BLaER1 treated with 17β-estradiol and CSF1 and Interleukin-3, amounts not matched to agents 10 nM and 100 nM (cell line): Measurements from ENCODE around the gene DGAT2.
A peak's percentile ranks its signal among the peaks of the same experiment; 100 is the strongest.

Experiments
- H3K27ac ChIP-seq, 11 experiments: shearing (Covaris generic); formaldehyde crosslinking; 2 replicates each; pipeline ENCODE4 v1.8.1; 2022
- H3K27me3 ChIP-seq, 11 experiments: shearing (Covaris generic); formaldehyde crosslinking; 2 replicates each; pipeline ENCODE4 v1.8.1; 2022
- H3K36me3 ChIP-seq, 11 experiments: shearing (Covaris generic); formaldehyde crosslinking; 2 replicates each; pipeline ENCODE4 v1.8.1; 2022
- H3K4me1 ChIP-seq, 10 experiments: shearing (Covaris generic); formaldehyde crosslinking; 2 replicates each; pipeline ENCODE4 v1.8.1; 2022
- H3K4me2 ChIP-seq, 11 experiments: shearing (Covaris generic); formaldehyde crosslinking; 2 replicates each; pipeline ENCODE4 v1.8.1; 2022
- H3K4me3 ChIP-seq, 10 experiments: shearing (Covaris generic); formaldehyde crosslinking; 2 replicates each; pipeline ENCODE4 v1.8.1; 2022
- H3K9ac ChIP-seq, 11 experiments: shearing (Covaris generic); formaldehyde crosslinking; 2 replicates each; pipeline ENCODE4 v1.8.1; 2022
- H3K9me3 ChIP-seq, 11 experiments: shearing (Covaris generic); formaldehyde crosslinking; replicated peaks in 1 of 11; 2 replicates each; pipeline ENCODE4 v1.8.1; 2022
- H4K20me1 ChIP-seq, 11 experiments: shearing (Covaris generic); formaldehyde crosslinking; 2 replicates each; pipeline ENCODE4 v1.8.1; 2022
- Cebpa-rat ChIP-seq, 11 experiments: shearing (Covaris generic); IDR thresholded peaks; 2 replicates each; pipeline ENCODE4 v1.8.1; 2022

The DGAT2 gene

DNA sequence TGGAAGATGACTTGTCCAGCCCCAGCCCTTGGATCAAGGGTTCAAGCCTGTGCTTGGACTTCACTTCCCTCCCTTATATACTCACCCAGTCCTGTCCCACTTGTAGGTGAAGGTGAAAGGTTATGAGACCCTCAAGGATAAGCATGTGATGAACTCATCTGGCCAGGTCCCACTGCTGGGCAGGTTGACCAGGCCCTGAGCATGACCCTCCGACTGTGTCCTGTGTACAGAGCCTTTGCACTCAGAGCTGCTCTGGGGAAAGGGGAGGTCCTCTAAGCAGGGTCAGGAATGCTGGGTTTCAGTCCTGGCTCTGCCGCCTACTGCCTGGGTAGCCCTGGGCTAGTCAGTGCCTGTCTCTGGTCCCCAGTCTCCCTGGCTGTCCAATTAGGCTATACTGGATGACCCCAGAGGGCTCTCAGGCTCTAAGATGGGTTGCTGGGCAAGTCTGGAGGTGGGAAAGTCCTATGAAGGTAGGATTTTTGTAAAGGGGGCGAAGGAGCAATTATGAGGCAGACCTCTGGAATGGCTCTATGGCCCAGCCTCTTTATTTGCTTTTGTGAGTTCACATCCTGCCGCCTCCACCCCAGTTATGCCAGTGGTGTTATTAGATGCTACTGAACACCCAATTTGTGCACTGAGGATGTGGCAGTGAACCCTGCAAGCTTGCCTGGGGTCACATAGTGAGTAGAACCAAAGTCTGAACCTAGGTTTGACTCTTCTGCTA, 14.1 kb downstream of the DGAT2 start:
- peak overlapping the region; percentile 0 to 43 (median 23); a peak in 14 of 22 replicates for H3K4me2 ChIP-seq
- 0 out of 22 replicates have a peak overlapping the region, but pooled peaks of 1 of the 11 experiments have one; percentile 1 for H3K27ac ChIP-seq
- H3K9ac ChIP-seq: no peak overlapping the region
- peaks cover under 1 to 22% (median 11%) of the 10 kb centered on the region in 10 experiments; a peak in 19 of 20 replicates for H3K4me1 ChIP-seq
- no peaks in the 10 kb centered on the region for H3K27me3 ChIP-seq
- H3K4me3 ChIP-seq: no peak overlapping the region
- H3K9me3 ChIP-seq: no peaks in the 10 kb centered on the region
- H3K36me3 ChIP-seq: no peaks in the 10 kb centered on the region
- no peaks in the 10 kb centered on the region for H4K20me1 ChIP-seq
- TF ChIP-seq Cebpa-rat (IDR thresholded peaks at IDR 0.05): no peak

DNA sequence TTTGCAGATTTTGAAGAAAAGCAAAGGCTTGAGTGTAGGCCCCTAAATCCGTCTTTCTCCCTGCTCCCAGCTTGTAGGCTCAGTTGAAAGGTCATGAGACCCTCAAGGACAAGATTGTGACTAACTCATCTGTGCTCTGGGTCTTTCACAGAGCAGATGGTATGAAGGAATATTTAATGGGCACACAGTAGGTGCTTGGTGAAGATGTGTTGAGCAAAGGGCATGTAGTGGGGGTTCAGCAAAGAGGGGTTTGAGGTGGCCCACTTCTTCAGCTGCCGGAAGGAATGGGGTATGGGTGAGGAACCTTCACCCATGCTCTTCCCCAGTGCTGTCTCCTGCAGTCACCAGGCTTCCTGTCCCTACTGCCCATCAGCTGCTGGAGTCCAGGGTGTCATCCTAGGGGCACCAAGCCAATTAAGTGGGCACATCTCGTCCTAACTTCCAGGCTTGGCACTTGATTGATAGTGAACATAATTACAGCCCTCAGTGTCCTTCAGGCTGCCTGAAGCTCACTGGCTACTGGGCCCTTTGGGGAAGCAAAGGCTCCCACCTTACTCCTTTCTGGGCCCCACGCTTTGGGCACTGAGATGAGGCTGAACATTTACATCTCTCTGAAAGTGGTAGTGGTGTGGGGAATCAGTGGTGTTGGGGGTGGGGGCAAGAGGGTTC, 15.0 kb downstream of the DGAT2 start:
- Histone ChIP-seq H3K36me3 (no peaks in the 10 kb centered on the region), H3K9me3 (no peaks in the 10 kb centered on the region), H3K4me2 (peak overlapping the region; percentile 0 to 43 (median 23); a peak in 14 of 22 replicates), H3K4me1 (peaks cover 0 to 15% (median 9%) of the 10 kb centered on the region in 10 experiments; a peak in 13 of 20 replicates), H3K27me3 (no peaks in the 10 kb centered on the region), H3K4me3 (no peak overlapping the region), H3K27ac (0 out of 22 replicates have a peak overlapping the region, but pooled peaks of 1 of the 11 experiments have one; percentile 1), H3K9ac (no peak overlapping the region), H4K20me1 (no peaks in the 10 kb centered on the region)
- TF ChIP-seq Cebpa-rat (IDR thresholded peaks at IDR 0.05): no peak

- Histone ChIP-seq H3K27ac (no peak overlapping the region), H3K27me3 (no peaks in the 10 kb centered on the region), H3K9ac (no peak overlapping the region), H3K9me3 (no peaks in the 10 kb centered on the region), H3K4me1 (peaks cover 0 to 15% (median 9%) of the 10 kb centered on the region in 10 experiments; a peak in 13 of 20 replicates), H3K4me3 (no peak overlapping the region), H3K4me2 (no peak overlapping the region), H3K36me3 (no peaks in the 10 kb centered on the region), H4K20me1 (no peaks in the 10 kb centered on the region)
- TF ChIP-seq Cebpa-rat (IDR thresholded peaks at IDR 0.05): no peak
These were observed 15.5 kb downstream of the DGAT2 start for GRCh38 chr11:75784085-75784478.

DNA sequence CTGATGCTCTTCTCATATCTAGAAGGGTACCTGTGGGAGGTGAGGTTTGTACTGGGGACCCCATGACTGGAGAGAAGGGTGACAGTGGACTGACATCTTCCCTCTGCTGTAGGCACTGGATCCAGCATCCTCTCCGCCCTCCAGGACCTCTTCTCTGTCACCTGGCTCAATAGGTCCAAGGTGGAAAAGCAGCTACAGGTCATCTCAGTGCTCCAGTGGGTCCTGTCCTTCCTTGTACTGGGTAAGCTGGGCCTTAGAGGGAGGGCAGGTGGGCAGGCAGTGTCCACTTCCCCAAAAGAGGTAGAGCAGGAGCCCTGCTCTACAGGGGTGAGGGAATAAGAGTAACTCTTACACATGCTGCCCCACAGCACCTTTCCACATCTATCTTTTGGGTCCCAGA, 15.9 kb downstream of the DGAT2 start:
- H4K20me1 ChIP-seq: no peaks in the 10 kb centered on the region
- H3K9me3 ChIP-seq: no peaks in the 10 kb centered on the region
- H3K27me3 ChIP-seq: no peaks in the 10 kb centered on the region
- peaks cover 0 to 15% (median 9%) of the 10 kb centered on the region in 10 experiments; a peak in 13 of 20 replicates for H3K4me1 ChIP-seq
- no peak overlapping the region for H3K27ac ChIP-seq
- no peak overlapping the region for H3K9ac ChIP-seq
- H3K4me2 ChIP-seq: no peak overlapping the region
- no peaks in the 10 kb centered on the region for H3K36me3 ChIP-seq
- no peak for TF ChIP-seq Cebpa-rat (IDR thresholded peaks at IDR 0.05)
- no peak overlapping the region for H3K4me3 ChIP-seq

DNA sequence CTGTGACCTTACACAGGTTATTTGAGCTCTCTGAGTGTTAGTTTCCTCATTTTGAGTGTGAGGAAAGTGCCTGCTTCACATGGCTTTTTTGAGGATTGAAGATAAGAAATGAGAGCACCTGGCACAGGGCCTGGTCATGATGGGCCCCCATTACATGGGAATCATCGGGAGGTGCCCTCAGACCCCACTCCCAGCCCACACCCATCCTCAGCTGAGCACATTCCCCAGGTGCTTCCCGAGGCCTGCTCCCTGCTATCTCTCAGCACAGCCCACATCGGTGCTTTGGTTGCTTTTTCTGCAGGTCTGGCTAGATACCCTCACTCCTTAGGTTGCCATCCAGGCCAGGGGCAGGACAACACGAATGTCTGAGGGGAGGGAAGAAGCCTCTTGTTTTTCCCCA, 16.6 kb downstream of the DGAT2 start:
- no peaks in the 10 kb centered on the region for H3K36me3 ChIP-seq
- H3K4me2 ChIP-seq: no peak overlapping the region
- TF ChIP-seq Cebpa-rat (IDR thresholded peaks at IDR 0.05): no peak
- no peak overlapping the region for H3K4me3 ChIP-seq
- no peaks in the 10 kb centered on the region for H3K27me3 ChIP-seq
- no peak overlapping the region for H3K27ac ChIP-seq
- no peaks in the 10 kb centered on the region for H4K20me1 ChIP-seq
- peaks cover 0 to 11% (median 9%) of the 10 kb centered on the region in 10 experiments; a peak in 13 of 20 replicates for H3K4me1 ChIP-seq
- H3K9me3 ChIP-seq: no peaks in the 10 kb centered on the region
- H3K9ac ChIP-seq: no peak overlapping the region

DNA sequence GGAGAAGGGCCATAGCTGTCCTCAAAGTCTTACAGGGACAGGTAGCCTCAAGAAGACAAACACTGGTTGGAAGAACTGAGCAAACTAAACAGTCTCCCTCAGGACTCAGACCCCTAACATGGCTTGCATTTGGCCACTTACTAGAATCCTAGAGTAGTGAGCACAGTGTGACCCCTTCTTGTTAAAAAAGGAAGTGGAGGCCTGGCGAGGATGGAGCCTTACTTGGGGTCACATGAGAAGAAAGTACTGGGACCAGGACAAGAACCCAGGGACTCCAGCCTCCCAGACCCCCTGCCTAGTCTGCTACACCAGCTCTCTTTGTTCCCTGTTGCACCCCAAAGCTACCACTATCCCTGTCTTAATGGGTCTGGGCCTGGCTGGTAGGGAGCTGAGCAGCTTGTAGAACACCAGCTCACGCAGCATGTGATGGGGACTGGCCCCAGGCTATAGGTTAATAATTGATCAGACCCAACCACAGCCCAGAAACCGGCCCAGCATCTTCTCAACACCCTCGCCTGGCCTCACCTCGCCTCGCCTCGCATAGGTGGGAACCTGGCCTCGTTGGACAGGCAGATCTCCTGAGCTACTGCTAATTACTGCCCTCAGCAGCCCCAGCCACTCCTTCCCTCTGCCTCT, 17.6 kb downstream of the DGAT2 start:
- no peaks in the 10 kb centered on the region for H4K20me1 ChIP-seq
- no peaks in the 10 kb centered on the region for H3K9me3 ChIP-seq
- no peak for TF ChIP-seq Cebpa-rat (IDR thresholded peaks at IDR 0.05)
- peaks cover 0 to 11% (median 9%) of the 10 kb centered on the region in 10 experiments; a peak in 13 of 20 replicates for H3K4me1 ChIP-seq
- no peaks in the 10 kb centered on the region for H3K36me3 ChIP-seq
- H3K9ac ChIP-seq: no peak overlapping the region
- no peak overlapping the region for H3K4me2 ChIP-seq
- H3K27me3 ChIP-seq: no peaks in the 10 kb centered on the region
- no peak overlapping the region for H3K27ac ChIP-seq
- no peak overlapping the region for H3K4me3 ChIP-seq

DNA sequence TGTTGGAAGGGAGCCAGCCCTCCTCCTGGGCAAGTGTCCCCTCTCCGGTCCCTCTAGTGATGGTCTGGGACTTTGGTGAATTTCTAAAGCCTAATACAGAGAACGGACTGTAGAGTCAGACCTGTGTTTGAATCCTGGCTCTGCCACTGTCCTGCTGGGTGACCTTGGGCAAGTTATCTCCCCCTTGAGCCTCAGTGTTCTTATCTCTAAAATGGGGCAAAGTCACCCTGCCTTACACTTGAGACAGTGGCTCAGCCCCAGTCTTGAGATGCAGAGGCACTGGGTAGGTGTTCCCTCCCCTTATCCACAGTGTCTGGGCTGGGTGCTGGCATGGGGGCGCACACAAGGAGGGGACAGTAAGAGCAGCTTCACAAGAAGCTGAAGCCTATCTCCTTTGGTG, 20.9 kb downstream of the DGAT2 start:
- Histone ChIP-seq H3K4me3 (no peak overlapping the region), H3K9me3 (no peaks in the 10 kb centered on the region), H3K4me1 (no peaks in the 10 kb centered on the region), H4K20me1 (no peaks in the 10 kb centered on the region), H3K36me3 (no peaks in the 10 kb centered on the region), H3K27me3 (no peaks in the 10 kb centered on the region), H3K4me2 (no peak overlapping the region), H3K27ac (no peak overlapping the region), H3K9ac (no peak overlapping the region)
- TF ChIP-seq Cebpa-rat (IDR thresholded peaks at IDR 0.05): no peak

- Histone ChIP-seq H3K4me1 (no peaks in the 10 kb centered on the region), H3K9me3 (no peaks in the 10 kb centered on the region), H3K4me3 (no peak overlapping the region), H3K36me3 (no peaks in the 10 kb centered on the region), H4K20me1 (no peaks in the 10 kb centered on the region), H3K4me2 (no peak overlapping the region), H3K27me3 (no peaks in the 10 kb centered on the region), H3K27ac (no peak overlapping the region), H3K9ac (no peak overlapping the region)
- TF ChIP-seq Cebpa-rat (IDR thresholded peaks at IDR 0.05): no peak
These were observed 22.4 kb downstream of the DGAT2 start for GRCh38 chr11:75790986-75791385.

GRCh38 chr11:75792127-75792731, 23.7 kb downstream of the DGAT2 start:
- Histone ChIP-seq H3K4me1 (peaks cover 4 to 8% (median 6%) of the 10 kb centered on the region in 10 experiments; a peak in 19 of 20 replicates), H3K9me3 (no peaks in the 10 kb centered on the region), H3K27me3 (no peaks in the 10 kb centered on the region), H3K27ac (no peak overlapping the region), H3K36me3 (no peaks in the 10 kb centered on the region), H4K20me1 (no peaks in the 10 kb centered on the region), H3K4me2 (no peak overlapping the region), H3K9ac (no peak overlapping the region), H3K4me3 (no peak overlapping the region)
- no peak for TF ChIP-seq Cebpa-rat (IDR thresholded peaks at IDR 0.05)
